Peyer's patch (tissue), 4 donors: Measurements from ENCODE around the gene ZC3H8. TPM values are rescaled to one million over a fixed set of nuclear protein-coding genes. Genes with fewer than 3 reads are reported as not detected.
"Not testable (repeated sequence)": the region's sequence is repeated elsewhere in the genome, so short reads cannot be mapped to it uniquely, and the experiment has no call there.

Experiments used
- DNase-seq, 3 donors: peaks; one replicate each; pipeline ENCODE4 v3.0.0-alpha.2; 2017 to 2019
- H3K27ac ChIP-seq, 4 donors: fragments of 200-600 bp; sonication (generic); one replicate each; pipeline ENCODE4 v1.5.1; 2016 to 2019
- H3K27me3 ChIP-seq, 2 donors: fragments of 200-600 bp; sonication (generic); one replicate each; pipeline ENCODE4 v1.5.1; 2019
- H3K36me3 ChIP-seq, 3 donors: fragments of 200-600 bp; sonication (generic); one replicate each; pipeline ENCODE4 v1.5.1; 2016 to 2019
- H3K4me1 ChIP-seq, 4 donors: fragments of 200-600 bp; sonication (generic); one replicate each; pipeline ENCODE4 v1.5.1; 2016 to 2019
- H3K4me3 ChIP-seq, 4 donors: fragments of 200-600 bp; sonication (generic); 1 replicate in 3 of 4; 2 replicates in 1 of 4; pipeline ENCODE4 v1.5.1; 2016 to 2019; ENCODE audit warnings: mild to moderate bottlenecking in 1 of 4
- H3K9me3 ChIP-seq, 4 donors: fragments of 200-600 bp; sonication (generic); one replicate each; pipeline ENCODE4 v1.5.1; 2016 to 2019; ENCODE audit warnings: mild to moderate bottlenecking in 1 of 4
- POLR2A ChIP-seq, 2 donors: fragments of 450-650 bp; IDR thresholded peaks; one replicate each; pipeline ENCODE4 v1.5.1; 2017; ENCODE audit warnings: antibody characterized with exemption in 2 of 2, mild to moderate bottlenecking in 2 of 2, moderate library complexity in 2 of 2
- total RNA-seq, 4 donors: library from RNA; depleted of rRNA; stranded (reverse); fragments of >200 nt; gene quantifications; one replicate each; pipeline ENCODE4 v1.1.0, GENCODE V29; 2016
- TF ChIP-seq, protein P1 (sequence below), 6 experiments: fragments of 450-650 bp in 4 of 6; fragments of 200-600 bp in 2 of 6; sonication (generic) in 1 of 6; IDR thresholded peaks; one replicate each; pipeline ENCODE4 v1.5.1; 2017 to 2019; ENCODE audit warnings: antibody characterized with exemption in 6 of 6, mild to moderate bottlenecking in 3 of 6, moderate library complexity in 1 of 6

Gene ZC3H8
- total RNA-seq, 4 donors from 2014 or later = 21.9 to 92.4 (median 31.2) TPM

- TF ChIP-seq POLR2A (IDR thresholded peaks at IDR 0.05) = no peak
- TF ChIP-seq, protein P1, sequence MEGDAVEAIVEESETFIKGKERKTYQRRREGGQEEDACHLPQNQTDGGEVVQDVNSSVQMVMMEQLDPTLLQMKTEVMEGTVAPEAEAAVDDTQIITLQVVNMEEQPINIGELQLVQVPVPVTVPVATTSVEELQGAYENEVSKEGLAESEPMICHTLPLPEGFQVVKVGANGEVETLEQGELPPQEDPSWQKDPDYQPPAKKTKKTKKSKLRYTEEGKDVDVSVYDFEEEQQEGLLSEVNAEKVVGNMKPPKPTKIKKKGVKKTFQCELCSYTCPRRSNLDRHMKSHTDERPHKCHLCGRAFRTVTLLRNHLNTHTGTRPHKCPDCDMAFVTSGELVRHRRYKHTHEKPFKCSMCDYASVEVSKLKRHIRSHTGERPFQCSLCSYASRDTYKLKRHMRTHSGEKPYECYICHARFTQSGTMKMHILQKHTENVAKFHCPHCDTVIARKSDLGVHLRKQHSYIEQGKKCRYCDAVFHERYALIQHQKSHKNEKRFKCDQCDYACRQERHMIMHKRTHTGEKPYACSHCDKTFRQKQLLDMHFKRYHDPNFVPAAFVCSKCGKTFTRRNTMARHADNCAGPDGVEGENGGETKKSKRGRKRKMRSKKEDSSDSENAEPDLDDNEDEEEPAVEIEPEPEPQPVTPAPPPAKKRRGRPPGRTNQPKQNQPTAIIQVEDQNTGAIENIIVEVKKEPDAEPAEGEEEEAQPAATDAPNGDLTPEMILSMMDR (IDR thresholded peaks at IDR 0.05) = no peak
- peaks cover 0 to 6% (median 0%) of the 10 kb centered on the region in 4 donors for H3K9me3 ChIP-seq
- H3K36me3 ChIP-seq = peaks cover 0 to 12% (median 0%) of the 10 kb centered on the region in 3 donors
- no peak overlapping the region for H3K4me3 ChIP-seq
- no peaks in the 10 kb centered on the region for H3K4me1 ChIP-seq
- no peak overlapping the region for H3K27ac ChIP-seq
- no peak for DNase-seq
- H3K27me3 ChIP-seq = no peaks in the 10 kb centered on the region
These were observed 37.0 kb downstream of the ZC3H8 start for GRCh38 chr2:112217854-112218253.

GRCh38 chr2:112216167-112216566, 38.7 kb downstream of the ZC3H8 start:
- H3K36me3 ChIP-seq = peaks cover 0 to 12% (median 0%) of the 10 kb centered on the region in 3 donors
- no peaks in the 10 kb centered on the region for H3K27me3 ChIP-seq
- H3K27ac ChIP-seq = no peak overlapping the region
- no peak for DNase-seq
- TF ChIP-seq, protein P1 (IDR thresholded peaks at IDR 0.05) = peak in 1 of 6 experiments; percentile 13
- TF ChIP-seq POLR2A (IDR thresholded peaks at IDR 0.05) = no peak
- H3K4me1 ChIP-seq = no peaks in the 10 kb centered on the region
- H3K4me3 ChIP-seq = no peak overlapping the region
- H3K9me3 ChIP-seq = peaks cover 0 to 6% (median 0%) of the 10 kb centered on the region in 4 donors

GRCh38 chr2:112207905-112208304, 46.9 kb downstream of the ZC3H8 start:
- not testable (repeated sequence) for H3K27ac ChIP-seq, H3K4me1 ChIP-seq, H3K36me3 ChIP-seq, DNase-seq, H3K27me3 ChIP-seq, H3K4me3 ChIP-seq
- peaks cover 0 to 13% (median 0%) of the 10 kb centered on the region in 4 donors for H3K9me3 ChIP-seq

- TF ChIP-seq, protein P1 (IDR thresholded peaks at IDR 0.05) = no peak
- peaks cover 0 to 13% (median 0%) of the 10 kb centered on the region in 4 donors for H3K9me3 ChIP-seq
- H3K27me3 ChIP-seq = no peaks in the 10 kb centered on the region
- H3K4me3 ChIP-seq = no peak overlapping the region
- no peaks in the 10 kb centered on the region for H3K4me1 ChIP-seq
- no peaks in the 10 kb centered on the region for H3K36me3 ChIP-seq
- no peak for DNase-seq
- no peak overlapping the region for H3K27ac ChIP-seq
These were observed 50.4 kb downstream of the ZC3H8 start for GRCh38 chr2:112204411-112204810.

DNA sequence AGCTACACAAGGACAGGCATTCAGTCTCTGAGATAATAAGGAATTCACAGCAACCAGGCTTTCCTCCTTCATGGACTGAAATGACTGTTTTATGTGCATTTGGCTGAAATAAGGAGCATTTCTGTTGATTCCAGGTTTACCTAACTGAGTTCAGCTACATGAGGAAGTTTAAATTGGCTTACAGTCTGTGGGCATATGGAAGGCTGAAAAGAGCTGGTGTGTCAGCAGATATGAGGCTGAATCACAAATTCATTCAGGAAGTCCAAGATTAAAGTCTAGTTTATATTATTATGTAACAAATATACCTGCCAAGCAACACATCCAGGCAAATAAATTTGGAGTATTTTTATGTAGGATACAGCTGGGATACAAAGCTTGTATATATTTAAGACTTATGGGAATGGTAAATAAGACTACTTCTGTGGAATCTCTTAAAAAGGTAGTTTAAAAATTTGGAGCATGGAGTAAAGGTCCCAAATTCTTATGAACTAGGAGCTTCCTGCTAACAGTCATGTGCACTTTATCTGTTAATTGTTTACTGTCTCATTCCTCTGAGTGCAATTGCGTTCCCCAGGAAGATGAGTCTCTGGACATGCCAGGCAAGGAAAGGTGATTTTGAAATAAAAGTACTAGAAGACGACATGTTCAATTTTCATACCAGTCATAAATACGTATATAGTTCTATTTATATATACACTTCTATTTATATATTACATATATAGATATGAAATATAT, 53.0 kb downstream of the ZC3H8 start:
- no peak for TF ChIP-seq POLR2A (IDR thresholded peaks at IDR 0.05)
- peaks cover 0 to 13% (median 0%) of the 10 kb centered on the region in 4 donors for H3K9me3 ChIP-seq
- no peaks in the 10 kb centered on the region for H3K36me3 ChIP-seq
- no peaks in the 10 kb centered on the region for H3K27me3 ChIP-seq
- no peak overlapping the region for H3K4me3 ChIP-seq
- no peaks in the 10 kb centered on the region for H3K4me1 ChIP-seq
- no peak overlapping the region for H3K27ac ChIP-seq
- DNase-seq = no peak

DNA sequence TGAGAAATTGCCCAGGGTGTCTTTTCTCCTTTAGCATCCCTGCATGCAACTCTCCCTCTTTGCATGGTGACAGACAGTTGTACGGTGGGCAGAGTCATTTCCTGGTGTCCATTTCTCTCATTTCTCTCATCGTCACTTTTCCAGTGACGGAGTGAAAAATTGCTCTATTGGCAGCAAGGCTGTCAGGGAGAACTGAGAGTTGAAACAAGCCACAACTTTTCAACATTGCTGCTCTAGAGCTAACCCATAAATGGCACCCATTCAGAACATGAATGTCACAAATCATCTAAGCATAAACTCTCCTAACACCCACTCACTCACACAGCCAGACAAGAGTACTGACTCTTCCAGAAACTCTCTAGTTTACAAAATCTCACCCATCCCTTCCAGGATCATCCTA, 55.7 kb downstream of the ZC3H8 start:
- no peak overlapping the region for H3K4me3 ChIP-seq
- H3K4me1 ChIP-seq = no peaks in the 10 kb centered on the region
- H3K27ac ChIP-seq = no peak overlapping the region
- peaks cover 0 to 6% (median 0%) of the 10 kb centered on the region in 4 donors for H3K9me3 ChIP-seq
- no peak for DNase-seq
- no peaks in the 10 kb centered on the region for H3K36me3 ChIP-seq
- TF ChIP-seq POLR2A (IDR thresholded peaks at IDR 0.05) = no peak
- TF ChIP-seq, protein P1 (IDR thresholded peaks at IDR 0.05) = no peak
- H3K27me3 ChIP-seq = no peaks in the 10 kb centered on the region
